Gastroesophageal sphincter (tissue), 3 donors: ENCODE measurements around the gene TM9SF2.

Experiments
- CTCF ChIP-seq, 4 experiments: fragments of 200-600 bp in 2 of 4; fragments of 450-650 bp in 2 of 4; sonication (generic) in 1 of 4; IDR thresholded peaks; one replicate each; pipeline ENCODE4 v1.5.1; 2017 to 2019; ENCODE audit warnings: antibody characterized with exemption in 4 of 4, mild to moderate bottlenecking in 2 of 4, moderate library complexity in 2 of 4
- POLR2A ChIP-seq, 2 donors: fragments of 450-650 bp; IDR thresholded peaks; one replicate each; pipeline ENCODE4 v1.6.1; 2017; ENCODE audit warnings: antibody characterized with exemption in 2 of 2, mild to moderate bottlenecking in 2 of 2, moderate library complexity in 1 of 2

- TF ChIP-seq CTCF (IDR thresholded peaks at IDR 0.05): no peak
- no peak for TF ChIP-seq POLR2A (IDR thresholded peaks at IDR 0.05)
Measured at GRCh38 chr13:99472122-99472440, 29.2 kb upstream of the TM9SF2 start.
